ENCODE measurements around the gene TRIP12. TPM values are rescaled to one million over a fixed set of nuclear protein-coding genes. Genes with fewer than 3 reads are reported as not detected.

Gene TRIP12
- total RNA-seq, 1 experiment from 2014 or later, result 166 TPM

DNA sequence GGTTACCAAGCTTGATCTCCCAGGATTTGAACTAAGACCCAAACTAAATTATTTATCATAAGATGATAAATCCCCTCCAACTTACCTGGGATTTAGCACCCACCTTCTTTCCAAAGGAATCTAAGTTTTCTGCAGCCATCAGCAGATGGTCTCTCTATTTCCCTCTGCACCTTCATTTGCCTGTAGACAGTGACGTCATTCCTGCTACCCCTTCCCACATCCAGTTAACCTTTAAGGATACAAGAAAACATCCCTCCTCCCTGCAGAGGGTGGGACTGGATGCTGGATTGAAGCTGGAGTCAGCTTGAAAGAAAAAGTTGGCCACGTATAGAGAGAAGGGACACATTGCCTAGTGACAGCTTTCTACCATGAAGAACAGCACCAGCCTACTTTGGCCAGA, 203.8 kb downstream of the TRIP12 start:
- no peak overlapping the region for H3K14ac ChIP-seq (ENCODE audit: insufficient read depth, low read length)
- no peak overlapping the region for H2BK20ac ChIP-seq (ENCODE audit: low read depth, low read length, poor library complexity, severe bottlenecking)
- H4K20me1 ChIP-seq (ENCODE audit: control insufficient read depth, insufficient read depth, insufficient read length), result no peaks in the 10 kb centered on the region
- no peaks in the 10 kb centered on the region for H3K9me3 ChIP-seq (ENCODE audit: control insufficient read depth, low read depth, low read length)
- H3K79me2 ChIP-seq (ENCODE audit: insufficient read depth, low read length), result no peaks in the 10 kb centered on the region
- H3K23me2 ChIP-seq (ENCODE audit: insufficient read length, low read depth, low read length, poor library complexity, severe bottlenecking), result peaks cover 18% of the 10 kb centered on the region
- no peak overlapping the region for H3K27ac ChIP-seq (ENCODE audit: insufficient read length, low read depth, low read length)
- DNase-seq, result no peak
- no peak overlapping the region for H4K8ac ChIP-seq (replicated peaks; ENCODE audit: insufficient read length, low read depth, low read length)
- no peak overlapping the region for H2AFZ ChIP-seq (ENCODE audit: low read length)
- H3K56ac ChIP-seq (ENCODE audit: insufficient read length, low read depth, low read length), result no peak overlapping the region
- 0 out of 2 replicates have a peak, but pooled peaks cover 2% of the 10 kb centered on the region for H3K4me1 ChIP-seq (ENCODE audit: insufficient read depth, low read length)
- Mint-ChIP-seq H3K27me3 (ENCODE audit: low read depth) (peaks cover 49% of the 10 kb centered on the region), H3K27ac (no peak overlapping the region), H3K9me3 (no peaks in the 10 kb centered on the region), H3K4me3 (no peak overlapping the region), H3K4me1 (peaks cover 11 to 12% of the 10 kb centered on the region in 2 experiments), H3K36me3 (ENCODE audit: insufficient read depth in 1 of 3, low read depth in 3 of 3) (no peaks in the 10 kb centered on the region; a peak in 1 of 7 replicates)
- H2BK15ac ChIP-seq (ENCODE audit: low read depth, low read length), result no peak overlapping the region
- H2BK12ac ChIP-seq (ENCODE audit: insufficient read length, low read depth, low read length), result no peak overlapping the region
- H3K23ac ChIP-seq (ENCODE audit: insufficient read length, low read depth, low read length), result no peak overlapping the region
- H2BK5ac ChIP-seq (ENCODE audit: insufficient read length, low read length), result no peak overlapping the region
- H4K5ac ChIP-seq (ENCODE audit: insufficient read length, low read depth, low read length), result no peak overlapping the region
- H3K79me1 ChIP-seq (ENCODE audit: insufficient read depth, low read depth, low read length, poor library complexity, severe bottlenecking), result no peaks in the 10 kb centered on the region
- H2AK5ac ChIP-seq (ENCODE audit: insufficient read length, low read length), result no peak overlapping the region
- no CpG with 5 or more reads among the region's 2 CpGs for WGBS (ENCODE audit: extremely low coverage, insufficient read length, low lambda C conversion rate)
- no peak overlapping the region for H4K91ac ChIP-seq (ENCODE audit: insufficient read length, low read depth, low read length)
- no peak overlapping the region for H3K9ac ChIP-seq (ENCODE audit: extremely low read depth, insufficient read length, low read length)
- TF ChIP-seq, protein P1, sequence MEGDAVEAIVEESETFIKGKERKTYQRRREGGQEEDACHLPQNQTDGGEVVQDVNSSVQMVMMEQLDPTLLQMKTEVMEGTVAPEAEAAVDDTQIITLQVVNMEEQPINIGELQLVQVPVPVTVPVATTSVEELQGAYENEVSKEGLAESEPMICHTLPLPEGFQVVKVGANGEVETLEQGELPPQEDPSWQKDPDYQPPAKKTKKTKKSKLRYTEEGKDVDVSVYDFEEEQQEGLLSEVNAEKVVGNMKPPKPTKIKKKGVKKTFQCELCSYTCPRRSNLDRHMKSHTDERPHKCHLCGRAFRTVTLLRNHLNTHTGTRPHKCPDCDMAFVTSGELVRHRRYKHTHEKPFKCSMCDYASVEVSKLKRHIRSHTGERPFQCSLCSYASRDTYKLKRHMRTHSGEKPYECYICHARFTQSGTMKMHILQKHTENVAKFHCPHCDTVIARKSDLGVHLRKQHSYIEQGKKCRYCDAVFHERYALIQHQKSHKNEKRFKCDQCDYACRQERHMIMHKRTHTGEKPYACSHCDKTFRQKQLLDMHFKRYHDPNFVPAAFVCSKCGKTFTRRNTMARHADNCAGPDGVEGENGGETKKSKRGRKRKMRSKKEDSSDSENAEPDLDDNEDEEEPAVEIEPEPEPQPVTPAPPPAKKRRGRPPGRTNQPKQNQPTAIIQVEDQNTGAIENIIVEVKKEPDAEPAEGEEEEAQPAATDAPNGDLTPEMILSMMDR (conservative IDR thresholded peaks at IDR 0.05), result no peak
- no peak overlapping the region for H3K18ac ChIP-seq (ENCODE audit: insufficient read length, low read depth, low read length)
- no peak overlapping the region for H2BK120ac ChIP-seq (ENCODE audit: low read depth, low read length, poor library complexity, severe bottlenecking)
- H3K27me3 ChIP-seq (ENCODE audit: insufficient read depth, low read length), result peaks cover 6% of the 10 kb centered on the region; the same call in 1 of the 2 replicates
- H3T11ph ChIP-seq (ENCODE audit: low read length), result no peak overlapping the region
- H3K4me2 ChIP-seq (ENCODE audit: insufficient read depth, insufficient read length, low read length), result no peak overlapping the region
- H3K4ac ChIP-seq (ENCODE audit: low read depth, low read length), result no peak overlapping the region

All from H9 (cell line).